GM23338 (cell line): ENCODE data around the gene IGSF1.

Experiments used
- CREB1 ChIP-seq: fragments of 250-450 bp; sonication (Bioruptor Pico); IDR thresholded peaks from 2 replicates; pipeline ENCODE4 v1.5.0; 2020; ENCODE audit warnings: low read depth, mild to moderate bottlenecking, moderate library complexity
- CTCF ChIP-seq, 2 experiments: fragments of 200-600 bp in 1 of 2; sonication (generic) in 1 of 2; conservative IDR thresholded peaks; 2 replicates each; pipeline versions ENCODE4 v1.5.1 to v1.6.1; 2016 to 2017; ENCODE audit warnings: antibody characterized with exemption in 2 of 2, low read depth in 2 of 2, mild to moderate bottlenecking in 2 of 2, moderate library complexity in 1 of 2
- ETS1 ChIP-seq: IDR thresholded peaks from 2 replicates; pipeline ENCODE4 v1.6.1; 2016; ENCODE audit warnings: antibody characterized with exemption
- EZH2 ChIP-seq: fragments of 200-600 bp; sonication (generic); IDR thresholded peaks from one replicate; pipeline ENCODE4 v1.8.0; 2017; ENCODE audit warnings: antibody characterized with exemption, mild to moderate bottlenecking, low read depth; ENCODE audit not compliant: unreplicated experiment
- EZH2phosphoT487 ChIP-seq: fragments of 200-600 bp; sonication (generic); IDR thresholded peaks from one replicate; pipeline ENCODE4 v1.8.1; 2018; ENCODE audit warnings: antibody characterized with exemption; ENCODE audit not compliant: unreplicated experiment
- JUNB ChIP-seq: IDR thresholded peaks from one replicate; pipeline ENCODE4 v1.6.1; 2016; ENCODE audit warnings: antibody characterized with exemption; ENCODE audit not compliant: unreplicated experiment
- NANOG ChIP-seq: IDR thresholded peaks from 2 replicates; pipeline ENCODE4 v1.6.1; 2016; ENCODE audit warnings: antibody characterized with exemption, borderline replicate concordance
- POLR2AphosphoS5 ChIP-seq: IDR thresholded peaks from 2 replicates; pipeline ENCODE4 v1.6.1; 2016; ENCODE audit warnings: antibody characterized with exemption, low read depth
- REST ChIP-seq: IDR thresholded peaks from one replicate; pipeline ENCODE4 v1.6.1; 2018; ENCODE audit warnings: antibody characterized with exemption; ENCODE audit not compliant: unreplicated experiment
- ZNF114 ChIP-seq: fragments of 250-450 bp; sonication (Bioruptor Pico); IDR thresholded peaks from 2 replicates; pipeline ENCODE4 v1.5.0; 2020; ENCODE audit warnings: mild to moderate bottlenecking, moderate library complexity
- ZNF331 ChIP-seq: fragments of 250-450 bp; sonication (Bioruptor Pico); IDR thresholded peaks from 2 replicates; pipeline ENCODE4 v1.5.0; 2020; ENCODE audit warnings: low read depth, mild to moderate bottlenecking, moderate library complexity
- ZNF462 ChIP-seq: fragments of 250-450 bp; sonication (Bioruptor Pico); IDR thresholded peaks from 2 replicates; pipeline ENCODE4 v1.5.0; 2020; ENCODE audit warnings: mild to moderate bottlenecking, moderate library complexity

- TF ChIP-seq CTCF (conservative IDR thresholded peaks at IDR 0.05; ENCODE audit: low read depth in 2 of 2): no peak
- TF ChIP-seq EZH2phosphoT487: no peak
- TF ChIP-seq EZH2: no peak
- TF ChIP-seq POLR2AphosphoS5: no peak
- TF ChIP-seq ZNF114 (CRISPR knock-in tag): no peak
- no peak for TF ChIP-seq ZNF331 (CRISPR knock-in tag)
- TF ChIP-seq ETS1: no peak
- no peak for TF ChIP-seq REST
- no peak for TF ChIP-seq CREB1 (CRISPR knock-in tag)
- TF ChIP-seq ZNF462 (CRISPR knock-in tag): no peak
- no peak for TF ChIP-seq NANOG
- no peak for TF ChIP-seq JUNB
These were observed 9.5 kb downstream of the IGSF1 start for GRCh38 chrX:131279617-131280016.
